HG03354 (cell line): ENCODE results near the gene GTF2A1L.
"Not testable (repeated sequence)": the region's sequence is repeated elsewhere in the genome, so short reads cannot be mapped to it uniquely, and the experiment has no call there.

ENCODE experiments used
- ATAC-seq: cut with Tn5 transposase; IDR thresholded peaks from one replicate; pipeline ENCODE4 v1.9.1; 2021; ENCODE audit warnings: mild to moderate bottlenecking; ENCODE audit not compliant: unreplicated experiment, poor library complexity, severe bottlenecking

GTF2A1L gene

DNA sequence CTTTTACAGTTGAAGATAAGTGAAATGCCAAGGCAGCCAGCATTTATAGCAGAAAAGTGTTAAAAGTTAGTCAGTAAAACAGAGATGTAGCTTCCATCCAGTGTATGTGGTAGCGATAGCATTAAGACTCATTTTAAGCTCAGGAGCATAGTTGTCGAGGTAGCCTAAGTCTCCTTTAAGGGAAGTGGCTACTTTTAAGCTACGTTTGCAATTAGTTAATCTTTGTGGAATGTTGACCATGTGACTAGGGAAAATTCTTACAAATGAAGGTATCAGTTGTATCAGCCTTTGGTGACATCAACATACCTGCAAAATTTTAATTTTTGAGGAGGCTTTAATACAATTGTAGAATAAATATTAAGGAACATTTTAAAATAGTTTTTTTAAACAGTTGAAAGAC lies 76.0 kb downstream of the GTF2A1L start:
- ATAC-seq: no peak

GRCh38 chr2:48694149-48694548 lies 76.5 kb downstream of the GTF2A1L start:
- no peak for ATAC-seq

GRCh38 chr2:48695991-48696390 lies 78.3 kb downstream of the GTF2A1L start:
- no peak for ATAC-seq

- ATAC-seq: no peak
Observed at GRCh38 chr2:48696881-48697280, 79.2 kb downstream of the GTF2A1L start.

GRCh38 chr2:48699348-48699930 lies 81.8 kb downstream of the GTF2A1L start:
- no peak for ATAC-seq

DNA sequence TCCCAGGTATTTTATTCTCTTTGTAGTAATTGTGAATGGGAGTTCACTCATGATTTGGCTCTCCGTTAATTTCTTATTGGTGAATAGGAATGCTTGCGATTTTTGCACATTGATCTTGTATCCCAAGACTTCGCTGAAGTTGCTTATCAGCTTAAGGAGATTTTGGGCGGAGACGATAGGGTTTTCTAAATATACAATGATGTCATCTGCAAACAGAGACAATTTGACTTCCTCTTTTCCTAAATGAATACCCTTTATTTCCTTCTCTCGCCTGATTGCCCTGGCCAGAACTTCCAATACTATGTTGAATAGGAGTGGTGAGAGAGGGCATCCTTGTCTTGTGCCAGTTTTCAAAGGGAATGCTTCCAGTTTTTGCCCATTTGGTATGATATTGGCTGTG lies 86.0 kb downstream of the GTF2A1L start:
- ATAC-seq: not testable (repeated sequence)

DNA sequence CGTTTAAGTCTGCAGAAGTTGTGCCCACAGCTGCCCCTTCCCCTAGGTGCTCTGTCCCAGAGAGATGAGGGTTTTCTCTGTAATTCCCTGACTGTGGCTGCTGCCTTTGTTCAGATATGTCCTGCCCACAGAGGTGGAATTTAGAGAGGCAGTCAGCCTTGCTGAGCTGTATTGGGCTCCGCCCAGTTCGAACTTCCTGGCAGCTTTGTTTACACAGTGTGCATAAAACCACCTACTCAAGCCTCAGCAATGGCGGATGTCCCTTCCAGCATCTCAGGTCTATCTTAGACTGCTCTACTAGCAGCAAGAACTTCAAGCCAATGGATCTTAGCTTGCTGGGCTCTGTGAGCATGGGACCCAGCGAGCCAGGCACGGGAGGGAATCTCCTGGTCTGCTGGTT lies 89.8 kb downstream of the GTF2A1L start:
- no peak for ATAC-seq

DNA sequence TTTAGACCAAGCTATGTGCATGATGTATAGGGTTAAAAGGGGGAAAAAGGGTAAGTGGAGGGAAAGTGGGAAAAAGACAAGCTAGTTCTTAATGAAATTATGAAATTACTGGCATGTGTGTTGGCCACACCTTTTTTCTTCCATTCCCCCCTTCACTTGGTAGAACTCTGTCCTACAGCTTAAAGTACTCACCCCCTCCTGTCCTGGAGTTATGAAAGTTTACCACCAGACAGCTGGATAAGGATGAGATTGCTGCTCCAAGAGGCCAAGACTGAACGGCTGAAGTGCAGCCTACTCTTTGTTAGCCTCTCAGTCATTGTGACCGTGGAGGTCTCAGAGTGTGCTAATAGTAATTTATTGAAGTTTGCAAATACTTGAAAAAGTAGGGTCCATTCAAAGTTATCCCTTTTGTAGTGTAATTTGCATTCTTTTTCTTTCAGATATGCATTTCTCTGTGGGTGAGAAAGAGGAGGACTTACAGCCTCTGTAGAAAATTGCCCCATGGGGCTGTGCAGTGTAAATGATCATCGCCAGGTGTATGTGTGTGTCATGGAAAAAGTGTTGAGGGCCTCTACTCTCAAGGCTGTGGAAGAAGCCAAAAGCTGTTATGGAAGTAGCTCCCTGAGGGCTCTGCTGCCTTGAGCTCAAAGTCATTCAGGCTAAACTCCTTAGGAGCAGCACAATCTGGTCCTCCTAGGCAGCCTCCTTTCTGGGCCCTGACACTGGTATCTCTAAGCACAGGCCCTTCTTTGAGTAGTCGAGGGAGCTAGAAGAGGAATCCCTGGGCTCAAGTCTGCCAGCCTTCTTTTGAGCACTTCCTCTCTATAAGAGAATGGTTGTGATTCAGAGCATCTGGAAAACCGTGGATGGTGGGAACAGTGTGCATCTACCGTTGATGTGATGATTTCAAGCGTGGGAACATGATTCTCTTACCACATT lies 91.7 kb downstream of the GTF2A1L start:
- no peak for ATAC-seq

GRCh38 chr2:48711343-48711742 lies 93.7 kb downstream of the GTF2A1L start:
- no peak for ATAC-seq

DNA sequence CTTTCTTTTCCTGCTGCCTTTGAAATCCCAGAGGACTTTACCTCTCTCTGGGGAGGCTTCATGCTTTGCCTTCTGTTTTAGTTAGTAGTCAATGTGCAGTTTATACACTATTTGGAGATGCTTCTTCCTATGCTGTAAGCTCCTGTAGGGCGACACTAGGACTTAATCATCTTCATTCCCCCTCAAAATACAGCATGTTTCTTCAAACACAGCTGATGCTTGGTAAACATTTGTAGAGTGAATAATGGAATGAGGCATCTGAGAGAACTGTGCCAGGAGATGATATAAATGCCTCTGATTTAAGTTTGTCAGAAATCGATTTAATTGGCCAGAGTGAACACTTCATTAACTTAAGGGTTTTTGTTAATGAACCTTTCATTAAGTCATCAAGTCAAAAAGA lies 94.5 kb downstream of the GTF2A1L start:
- ATAC-seq: no peak

DNA sequence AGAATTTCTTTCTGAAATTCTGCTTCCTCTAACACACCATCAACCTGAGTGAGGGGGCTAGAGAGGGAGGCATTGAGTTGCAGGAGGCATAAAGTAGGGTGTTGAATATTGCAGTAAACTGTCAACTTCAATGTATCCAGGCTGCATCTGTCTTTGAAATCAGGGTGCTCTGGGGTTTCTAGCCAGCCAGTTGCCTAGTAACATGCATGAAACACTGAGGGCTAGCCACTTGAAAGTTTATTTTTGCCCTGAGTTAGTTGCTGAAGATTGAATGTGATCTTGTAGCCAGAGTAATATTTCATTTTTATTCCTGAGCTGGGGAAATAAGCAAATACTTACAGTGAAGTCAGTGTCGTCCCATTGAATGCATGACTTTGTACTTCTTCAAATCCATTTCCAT lies 96.0 kb downstream of the GTF2A1L start:
- no peak for ATAC-seq

DNA sequence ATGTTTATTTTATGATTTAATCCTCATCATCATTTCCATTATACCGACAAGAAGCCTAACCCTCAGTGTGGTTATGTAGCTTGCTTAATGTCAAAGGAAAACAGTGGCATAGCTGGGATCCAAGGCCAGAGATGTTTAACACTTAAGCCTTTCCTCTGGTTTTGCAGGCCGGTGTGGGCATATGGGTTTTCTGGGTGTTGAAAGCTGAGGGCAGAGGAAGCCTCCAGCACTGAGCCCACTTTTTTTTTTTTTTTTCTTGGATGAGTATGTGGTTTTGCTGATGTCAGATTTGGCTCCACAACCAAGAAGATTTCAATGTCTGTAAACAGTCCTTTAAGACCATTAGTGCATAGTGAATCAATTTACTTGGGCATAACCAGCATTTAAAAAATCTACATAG lies 96.6 kb downstream of the GTF2A1L start:
- no peak for ATAC-seq

DNA sequence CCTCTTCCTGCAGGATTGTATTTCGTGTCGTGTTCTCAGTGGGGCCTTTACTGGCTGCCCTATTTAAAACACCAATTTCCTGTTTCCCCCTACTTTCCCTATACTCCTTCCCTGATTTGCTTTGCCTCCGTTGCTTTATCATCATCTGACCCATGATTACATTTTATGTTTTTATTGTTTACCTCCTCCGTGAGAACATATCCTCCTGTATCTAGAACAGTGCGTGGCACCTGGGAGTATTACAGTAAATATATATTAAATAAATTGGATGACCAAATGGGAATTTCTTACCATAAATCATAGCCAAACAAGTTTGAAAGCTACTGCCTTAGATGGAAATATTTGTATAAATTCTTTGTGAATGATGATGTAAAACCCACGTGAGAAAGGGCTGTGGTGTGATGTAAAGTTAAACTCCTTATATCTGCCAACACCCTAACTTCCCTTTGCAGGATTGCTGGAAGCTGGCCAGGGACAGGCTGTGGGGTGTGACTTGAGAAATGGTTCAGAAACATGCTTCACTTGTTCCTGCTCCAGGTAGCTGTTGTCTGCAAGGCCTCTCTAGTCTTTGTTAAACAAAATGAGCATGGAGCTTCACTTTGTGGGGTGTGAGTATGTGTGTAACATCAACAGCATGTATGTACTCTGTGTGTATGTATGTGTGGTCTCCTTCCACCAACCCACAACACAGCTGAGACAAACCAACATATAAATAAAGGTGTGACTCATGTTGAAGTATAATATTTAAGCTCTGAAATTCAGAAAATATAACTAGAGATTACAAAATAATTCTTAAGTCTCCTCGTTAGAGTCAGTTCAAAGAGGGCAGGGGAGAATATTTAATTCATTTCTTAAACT lies 97.6 kb downstream of the GTF2A1L start:
- no peak for ATAC-seq

- no peak for ATAC-seq
Observed at GRCh38 chr2:48715956-48716355, 98.3 kb downstream of the GTF2A1L start.

GRCh38 chr2:48717846-48718245 lies 100.2 kb downstream of the GTF2A1L start:
- ATAC-seq: no peak

DNA sequence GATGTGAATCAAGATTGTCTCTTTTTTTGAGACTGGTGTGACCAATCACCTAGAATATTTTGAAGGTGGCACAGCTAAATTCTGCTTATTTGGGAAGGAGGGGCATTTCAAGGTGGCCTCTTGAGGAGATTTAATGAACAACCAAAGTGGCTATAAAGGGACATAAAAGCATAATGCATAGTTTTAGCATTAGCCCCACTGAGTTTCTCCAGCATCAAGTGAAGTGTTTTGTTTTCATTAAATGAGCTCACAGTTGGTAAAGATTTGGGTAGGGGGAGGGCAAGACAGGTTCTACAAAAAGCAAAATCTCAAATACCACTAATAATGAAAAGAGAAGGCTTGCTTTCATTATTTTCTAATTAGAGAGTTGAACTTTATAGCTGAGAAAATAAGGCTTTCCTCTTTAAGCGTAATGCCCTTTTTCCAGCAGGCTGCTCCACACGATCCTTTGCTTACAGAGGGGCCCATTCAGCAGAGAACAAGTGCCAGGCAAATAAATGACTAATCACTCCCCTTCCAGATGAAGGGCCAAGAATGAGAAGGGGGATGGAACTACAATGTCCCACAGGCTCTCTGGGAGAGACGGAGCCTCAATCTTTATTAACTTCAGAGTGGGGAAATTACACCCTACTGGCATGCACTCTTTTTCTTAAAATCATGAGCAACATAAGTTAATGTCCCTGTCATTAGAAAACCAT lies 102.0 kb downstream of the GTF2A1L start:
- no peak for ATAC-seq

DNA sequence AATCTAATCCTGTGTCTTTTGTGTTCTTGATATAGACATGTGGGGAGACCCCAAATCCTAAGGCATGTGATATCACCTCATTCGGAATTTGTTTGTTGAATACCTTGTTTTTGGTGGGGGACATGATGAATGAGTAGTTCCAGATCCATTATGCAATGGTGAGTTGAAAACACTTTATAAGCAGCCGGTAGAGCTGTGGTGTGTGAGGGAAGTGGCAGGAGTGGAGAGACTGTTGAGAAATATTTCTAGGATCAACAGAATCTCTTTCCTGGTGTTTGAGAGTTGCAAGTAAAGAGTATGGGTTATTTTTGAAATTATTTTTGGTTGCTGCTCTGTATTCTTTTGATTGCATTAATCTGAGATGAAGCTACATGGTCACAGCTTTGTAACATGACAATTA lies 103.5 kb downstream of the GTF2A1L start:
- no peak for ATAC-seq

- ATAC-seq: no peak
Observed at GRCh38 chr2:48722391-48722790, 104.7 kb downstream of the GTF2A1L start.

- ATAC-seq: no peak
Observed at GRCh38 chr2:48723129-48723528, 105.5 kb downstream of the GTF2A1L start.

DNA sequence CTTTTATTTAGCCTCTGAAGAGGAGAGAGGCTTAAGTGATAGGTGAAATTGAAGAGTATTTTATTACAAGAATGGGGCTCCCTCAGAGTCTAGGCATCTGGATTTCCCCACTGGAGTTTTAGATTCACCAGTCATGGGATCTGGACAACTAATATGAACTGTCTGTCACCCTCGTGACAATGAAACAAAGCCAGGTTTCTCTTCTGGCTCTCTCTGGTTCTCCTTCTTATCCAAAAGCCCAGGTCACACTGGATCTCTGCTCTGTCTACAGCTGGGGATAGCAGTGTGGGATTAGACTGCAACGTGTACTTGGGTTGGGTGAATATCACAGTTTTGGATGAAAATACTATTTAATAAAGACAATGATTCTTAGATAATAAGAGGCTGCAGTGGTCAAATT lies 106.6 kb downstream of the GTF2A1L start:
- no peak for ATAC-seq
